Measurements from ENCODE around the gene PHETA1.
A peak's percentile ranks its signal among the peaks of the same experiment; 100 is the strongest.

The PHETA1 gene, protein sequence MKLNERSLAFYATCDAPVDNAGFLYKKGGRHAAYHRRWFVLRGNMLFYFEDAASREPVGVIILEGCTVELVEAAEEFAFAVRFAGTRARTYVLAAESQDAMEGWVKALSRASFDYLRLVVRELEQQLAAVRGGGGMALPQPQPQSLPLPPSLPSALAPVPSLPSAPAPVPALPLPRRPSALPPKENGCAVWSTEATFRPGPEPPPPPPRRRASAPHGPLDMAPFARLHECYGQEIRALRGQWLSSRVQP

DNA sequence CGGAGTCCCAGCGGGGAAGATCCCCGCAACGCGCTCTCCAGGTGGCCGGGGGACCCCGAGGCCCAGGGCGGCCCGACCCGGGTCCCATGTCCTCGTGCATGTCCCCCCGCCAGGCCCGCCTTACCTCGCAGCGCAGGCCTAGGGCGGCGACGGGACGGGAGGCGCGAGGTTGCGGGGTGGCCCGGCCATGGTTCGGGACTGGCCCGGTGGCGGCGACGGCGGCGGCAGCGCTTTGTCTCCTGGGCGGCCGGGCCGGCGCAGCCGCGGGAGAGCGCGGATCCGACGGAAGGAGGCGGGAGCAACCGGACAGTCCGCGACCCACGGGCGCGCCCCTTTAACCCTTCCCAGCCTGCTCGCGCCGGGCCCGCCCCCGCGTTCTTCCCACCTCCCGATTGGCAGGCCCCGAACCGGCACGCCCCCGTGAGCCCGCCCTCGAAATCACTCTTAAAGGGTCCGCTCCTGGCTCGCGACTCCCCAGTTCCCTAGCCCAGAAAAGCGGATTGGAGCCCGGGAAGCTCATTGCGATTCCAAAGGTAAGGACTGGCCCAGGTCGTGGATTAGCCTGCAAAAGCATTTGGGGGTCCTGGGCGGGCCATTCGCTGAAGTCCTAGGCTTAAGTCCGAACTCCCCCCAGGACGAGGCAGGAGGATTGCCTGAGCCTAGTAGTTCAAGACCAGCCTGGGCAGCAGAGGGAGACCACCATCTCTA is at the start of gene PHETA1:
TSS of gene PHETA1 (minus strand) at position 308 of the 708 bp plus-strand sequence. CDS start 5,668 bp downstream, outside the sequence.
- peak; percentile 34 for DNase-seq (ENCODE audit: low read depth, low spot score)

GRCh38 chr12:111418594-111418880 is 49.6 kb upstream of the PHETA1 start:
- no peak for DNase-seq (ENCODE audit: low read depth, low spot score)

- DNase-seq (ENCODE audit: low read depth, low spot score), result no peak
These were observed 49.1 kb upstream of the PHETA1 start for GRCh38 chr12:111417784-111418593.

DNA sequence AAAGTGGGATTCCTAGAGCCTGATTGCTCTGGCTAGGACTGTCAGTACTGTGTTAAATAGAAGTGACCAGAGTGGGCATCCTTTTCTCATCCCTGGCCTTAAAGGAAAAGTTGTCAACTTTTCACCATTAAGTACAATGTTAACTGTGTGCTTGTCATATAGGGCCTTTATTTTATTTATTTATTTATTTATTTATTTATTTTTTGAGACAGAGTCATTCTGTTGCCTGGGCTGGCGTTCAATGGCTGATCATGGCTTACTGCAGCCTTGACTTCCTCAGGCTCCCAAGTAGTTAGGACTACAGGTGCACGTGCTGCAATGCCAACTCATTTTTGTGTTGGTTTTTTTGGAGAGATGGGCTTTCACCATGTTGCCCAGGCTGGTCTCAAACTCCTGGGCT is 48.4 kb upstream of the PHETA1 start:
- DNase-seq (ENCODE audit: low read depth, low spot score), result no peak

DNA sequence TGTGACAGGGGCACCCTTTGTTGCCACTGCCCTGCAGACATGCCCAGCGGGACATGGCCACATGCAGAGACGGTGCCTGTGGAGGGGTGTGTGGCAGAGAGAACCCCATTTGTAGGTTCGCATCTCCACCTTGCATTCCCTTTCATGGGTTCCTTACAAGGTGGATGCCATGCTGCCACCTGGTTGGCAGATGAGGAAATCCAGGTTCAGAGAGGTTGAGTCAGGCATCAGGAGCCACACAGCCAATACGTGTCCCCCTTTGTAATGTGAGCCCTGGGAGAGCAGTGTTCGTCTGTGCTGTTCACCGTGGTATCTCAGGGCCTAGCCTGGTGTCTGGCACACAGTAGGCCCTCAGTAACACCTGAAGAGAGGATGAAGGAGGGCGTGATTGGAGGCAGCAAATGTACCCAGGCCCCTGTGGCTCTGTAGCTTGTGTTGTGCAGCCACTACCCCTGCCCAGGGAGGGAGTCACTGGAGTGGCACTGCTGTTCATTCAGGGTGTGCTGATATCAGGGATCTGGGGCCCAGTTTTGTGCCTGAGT is 45.9 kb upstream of the PHETA1 start:
- DNase-seq (ENCODE audit: low read depth, low spot score), result no peak

DNA sequence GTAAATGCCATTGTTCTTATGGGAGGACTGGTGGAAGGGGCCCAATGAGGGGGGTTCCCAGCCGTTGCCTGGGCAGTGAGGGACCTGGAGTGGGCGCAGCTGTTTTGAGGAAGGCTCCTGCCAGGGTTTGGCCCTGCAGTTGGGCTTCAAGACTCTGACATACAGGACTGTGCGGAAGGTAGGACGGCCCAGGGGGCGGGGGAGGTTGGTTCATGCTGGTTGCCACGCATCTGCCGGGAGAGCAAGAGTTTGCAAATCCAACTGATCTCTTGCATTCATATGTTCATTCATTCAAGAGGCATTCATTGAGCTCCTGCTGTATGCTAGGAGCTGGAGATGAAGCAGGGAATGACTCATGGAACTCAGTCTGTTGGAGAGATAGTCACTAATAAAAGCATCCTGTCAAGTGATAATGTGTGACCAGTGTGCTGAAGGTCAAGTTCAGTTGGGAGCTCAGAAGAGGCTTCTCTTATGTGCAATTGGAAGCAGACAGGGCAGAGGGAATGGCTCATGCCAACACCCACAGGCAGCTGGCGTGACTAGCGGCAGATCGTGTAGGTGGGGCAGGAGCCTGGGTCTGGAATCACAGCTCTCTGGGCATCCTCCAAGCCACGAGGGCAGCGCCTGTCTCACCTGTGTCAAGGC is 44.7 kb upstream of the PHETA1 start:
- no peak for DNase-seq (ENCODE audit: low read depth, low spot score)

GRCh38 chr12:111412830-111413441 is 44.0 kb upstream of the PHETA1 start:
- DNase-seq (ENCODE audit: low read depth, low spot score), result no peak

DNA sequence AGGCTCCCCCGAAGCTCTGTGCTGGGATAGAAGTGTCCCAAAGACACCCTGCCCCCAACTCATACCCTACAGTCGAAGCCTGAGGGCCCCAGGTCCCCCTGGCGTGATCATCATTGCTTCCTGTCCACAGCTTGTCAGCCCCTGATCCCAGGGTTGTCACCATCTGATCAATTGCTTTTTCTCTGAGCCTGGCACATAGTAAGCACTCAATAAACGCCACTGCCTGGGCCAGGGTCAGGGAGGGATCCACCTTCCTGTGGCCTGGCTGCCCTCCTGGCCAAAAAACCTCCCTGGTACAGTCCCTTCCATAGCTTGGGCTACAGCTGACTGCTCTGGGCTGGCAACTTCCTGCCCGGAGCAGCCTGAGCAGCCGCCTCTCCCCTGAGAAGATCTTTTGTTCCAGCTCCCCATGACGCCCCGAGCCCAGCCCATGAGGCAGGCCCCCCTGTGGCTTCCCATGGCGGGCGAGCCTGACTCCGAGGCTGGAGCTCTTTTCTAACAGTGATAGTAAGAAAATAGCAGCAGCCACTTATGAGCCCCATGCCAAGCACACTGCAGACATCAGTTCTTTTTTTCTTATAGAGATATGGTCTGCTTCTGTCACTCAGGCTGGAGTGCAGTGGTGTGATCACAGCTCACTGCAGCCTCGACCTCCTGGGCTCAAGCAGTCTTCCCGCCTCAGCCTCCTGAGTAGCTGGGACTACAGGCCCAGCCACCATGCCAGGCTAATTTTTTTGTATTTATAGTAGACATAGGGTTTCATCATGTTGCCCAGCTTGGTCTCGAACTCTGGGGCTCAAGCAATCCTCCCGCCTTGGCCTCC is 43.3 kb upstream of the PHETA1 start:
- DNase-seq (ENCODE audit: low read depth, low spot score), result no peak

DNA sequence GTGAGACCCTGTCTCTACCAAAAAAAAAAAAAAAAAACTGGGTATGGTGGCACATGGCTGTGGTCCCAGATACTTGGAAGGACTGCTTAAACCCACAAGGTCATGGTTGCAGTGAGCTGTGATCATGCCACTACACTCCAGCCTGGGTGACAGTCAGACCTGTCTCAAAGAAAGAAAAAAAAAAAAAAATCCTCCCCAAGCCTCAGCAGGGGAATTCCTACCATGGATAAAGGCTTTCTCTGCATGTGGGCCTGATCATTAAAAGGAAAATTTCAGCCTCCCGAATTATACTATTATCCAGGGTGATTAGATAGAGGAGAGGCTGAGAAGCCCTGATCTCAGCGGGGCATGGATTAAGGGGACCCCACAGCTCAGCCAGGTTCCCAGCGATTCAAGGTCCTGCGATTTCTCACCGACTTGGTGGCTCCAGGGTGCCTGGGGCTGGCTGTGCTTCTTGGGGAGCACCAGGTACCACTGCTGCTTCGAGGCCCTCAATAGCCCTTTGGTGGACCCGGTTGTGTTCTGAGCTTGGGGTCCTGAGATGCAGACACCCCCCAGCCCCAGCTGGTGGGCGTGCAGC is 42.4 kb upstream of the PHETA1 start:
- no peak for DNase-seq (ENCODE audit: low read depth, low spot score)

DNA sequence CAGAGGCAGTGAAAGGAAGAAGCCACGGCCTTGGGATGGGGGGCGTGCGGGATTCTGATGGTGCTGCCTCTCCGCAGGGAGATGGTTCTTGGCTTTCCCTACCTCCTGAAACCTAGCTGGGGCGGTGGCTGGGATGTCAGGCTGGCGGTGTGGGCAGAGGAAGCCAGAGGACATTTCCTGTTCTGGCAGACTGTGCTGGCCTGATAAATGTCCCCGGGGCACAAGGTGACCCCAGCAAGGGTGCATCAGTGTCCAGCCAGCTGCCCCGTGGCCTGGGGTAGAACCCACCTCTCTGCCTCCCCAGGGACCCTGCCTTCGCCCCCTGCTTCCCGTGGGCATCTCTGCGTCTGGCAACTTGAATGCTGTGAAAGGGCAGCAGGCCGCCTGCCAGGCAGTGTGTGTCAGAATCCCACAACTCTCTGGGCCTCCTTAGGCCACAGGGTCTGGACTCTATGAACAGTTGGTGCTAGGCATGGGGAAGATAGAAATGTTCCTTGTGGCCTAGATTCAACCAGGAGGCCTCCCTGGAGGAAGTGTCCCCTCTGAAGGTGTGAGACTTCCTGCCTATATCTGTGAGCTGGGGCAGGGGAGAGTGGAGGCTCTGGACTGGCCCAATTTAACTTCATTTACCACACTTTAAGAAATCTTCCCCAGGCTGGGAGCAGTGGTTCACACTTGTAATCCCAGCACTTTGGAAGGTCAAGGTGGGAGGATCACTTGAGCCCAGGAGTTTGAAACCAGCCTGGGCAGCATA is 41.7 kb upstream of the PHETA1 start:
- no peak for DNase-seq (ENCODE audit: low read depth, low spot score)

DNA sequence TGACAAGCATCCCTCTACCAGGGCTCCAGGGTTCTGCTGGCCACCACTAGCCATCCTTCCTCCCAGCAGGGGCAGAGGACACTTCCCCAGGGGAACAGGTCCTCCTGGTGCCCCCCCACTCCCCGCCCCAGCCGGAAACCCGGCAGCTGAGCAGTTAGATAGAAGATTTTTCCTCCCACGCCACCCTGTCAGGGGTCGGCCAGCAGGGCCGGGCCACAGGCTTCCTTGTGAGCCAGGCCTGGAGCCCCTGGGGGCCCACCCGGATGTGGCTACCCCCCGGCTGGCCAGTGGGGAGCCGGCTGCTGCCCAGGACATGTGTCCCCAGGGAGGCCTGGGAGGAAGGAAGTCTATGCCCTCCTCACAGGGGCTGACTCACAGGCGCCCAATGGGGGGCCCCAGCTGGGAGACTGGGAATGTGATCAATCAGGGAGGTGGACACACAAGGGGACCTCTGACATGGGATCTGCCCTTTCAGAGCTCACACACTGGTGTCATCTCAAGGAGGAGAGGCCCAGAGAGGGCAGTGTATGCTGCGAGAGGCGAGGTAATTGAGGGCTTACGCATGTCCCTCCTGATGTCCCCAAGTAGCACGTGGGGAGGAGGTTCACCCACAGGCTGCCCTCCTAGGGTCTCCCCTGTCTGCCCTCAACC is 41.0 kb upstream of the PHETA1 start:
- DNase-seq (ENCODE audit: low read depth, low spot score), result no peak

- no peak for DNase-seq (ENCODE audit: low read depth, low spot score)
These were observed 40.5 kb upstream of the PHETA1 start for GRCh38 chr12:111409403-111409779.

DNA sequence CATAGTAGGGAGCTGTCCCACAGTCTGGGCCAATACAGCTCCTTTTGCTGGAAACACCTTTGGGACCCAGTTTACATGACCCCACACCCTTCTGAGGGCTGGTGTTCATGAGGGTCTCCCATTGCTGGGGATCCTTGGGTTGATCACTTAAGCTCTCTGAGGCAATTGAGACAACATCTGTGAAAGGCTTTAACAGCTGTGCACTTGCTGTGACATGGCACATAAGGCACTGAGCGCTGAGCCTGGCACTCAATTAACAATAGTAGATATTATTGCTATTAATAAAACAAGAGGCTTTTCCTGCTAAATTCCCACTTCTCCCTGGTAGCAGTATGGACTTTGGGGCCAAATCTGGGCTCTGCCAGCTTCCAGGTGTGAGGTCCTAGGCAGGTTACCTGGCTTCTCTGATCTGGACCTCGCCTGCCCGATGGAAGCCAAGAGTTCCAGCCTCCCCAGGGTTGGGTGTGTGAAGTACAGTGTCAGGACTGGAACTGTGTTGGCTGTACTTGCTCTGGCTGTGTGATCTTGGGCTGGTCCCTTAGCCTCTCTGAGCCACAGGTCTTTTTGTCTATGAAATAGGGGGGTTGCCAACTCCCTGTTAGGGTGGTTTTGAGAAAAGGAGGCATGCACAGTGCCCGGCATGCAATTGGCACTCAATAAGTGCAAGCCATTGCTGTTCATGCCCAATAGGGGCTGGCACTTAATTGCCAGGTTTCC is 39.9 kb upstream of the PHETA1 start:
- DNase-seq (ENCODE audit: low read depth, low spot score), result no peak

DNA sequence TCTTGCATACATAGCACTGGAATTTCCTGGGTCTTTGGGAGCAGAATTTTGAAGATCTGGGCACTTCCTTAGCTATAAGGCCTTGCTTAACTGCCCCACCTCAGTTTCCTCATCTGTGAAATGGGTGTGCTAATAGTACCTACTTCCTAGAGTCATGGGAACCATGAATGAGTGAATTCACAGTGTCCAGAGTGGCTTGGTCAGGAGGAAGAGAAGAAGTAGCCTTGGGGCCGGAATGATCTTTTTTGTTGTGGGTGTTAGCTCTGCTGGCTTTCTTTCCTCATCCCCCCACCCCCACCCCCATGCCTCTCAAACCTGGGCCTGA is 39.2 kb upstream of the PHETA1 start:
- no peak for DNase-seq (ENCODE audit: low read depth, low spot score)

GRCh38 chr12:111407377-111408115 is 38.7 kb upstream of the PHETA1 start:
- no peak for DNase-seq (ENCODE audit: low read depth, low spot score)

DNA sequence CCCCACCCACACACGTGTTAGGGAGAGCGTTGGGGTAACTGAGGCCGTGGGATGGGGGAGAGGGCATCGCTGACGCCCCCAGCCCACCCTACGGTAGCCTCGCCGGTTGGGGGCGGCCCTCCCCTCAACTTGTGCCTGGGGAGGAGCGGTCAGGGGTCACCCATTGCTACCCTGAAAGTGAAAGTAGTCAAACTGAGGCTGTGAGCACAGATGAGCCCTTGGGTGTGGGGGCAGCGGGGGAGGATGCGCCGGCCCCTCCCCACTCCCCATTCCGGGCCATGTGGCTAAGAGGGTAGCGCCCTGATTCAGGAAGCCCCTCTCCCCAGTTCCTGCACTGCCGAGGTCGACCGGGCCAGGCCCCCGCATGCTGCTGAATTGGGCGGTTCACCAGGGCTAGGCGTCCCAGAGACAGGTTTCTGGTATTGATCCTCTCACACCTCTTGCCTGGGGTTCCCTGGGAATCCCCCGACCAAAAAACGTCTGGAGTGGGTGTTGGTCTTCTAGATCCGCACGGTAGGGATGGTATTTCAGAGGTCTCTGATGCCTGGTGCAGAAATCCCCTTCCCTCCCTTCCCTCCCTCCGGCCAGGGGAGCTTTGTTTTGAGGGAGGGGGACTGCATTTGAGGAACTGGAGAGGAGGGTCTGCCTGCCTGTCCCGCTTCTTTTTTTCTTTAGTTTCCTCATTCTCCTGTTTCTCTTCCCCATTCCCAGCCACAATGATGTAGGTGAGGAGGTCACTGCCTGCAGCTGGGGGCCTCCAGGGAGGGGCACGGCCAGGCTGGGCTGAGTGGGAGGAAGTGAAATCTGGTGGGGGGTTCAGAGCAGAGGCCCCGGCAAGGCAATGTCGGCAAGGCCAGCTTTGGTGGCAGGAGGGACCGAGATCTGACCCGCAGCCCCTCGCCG is 37.8 kb upstream of the PHETA1 start:
- DNase-seq (ENCODE audit: low read depth, low spot score), result no peak

Measured in brain pericyte (primary cell).